Right lobe of liver (tissue), 6 donors: ENCODE measurements around the gene KCNT2. TPM values are rescaled to one million over a fixed set of nuclear protein-coding genes. Genes with fewer than 3 reads are reported as not detected.
A peak's percentile ranks its signal among the peaks of the same experiment; 100 is the strongest.

Experiments
- ATAC-seq, 4 donors: fragments of 200-7000 bp; cut with Tn5 transposase; one replicate each; pipeline ENCODE4 v1.9.1; 2020; ENCODE audit warnings: mild to moderate bottlenecking in 4 of 4, moderate library complexity in 4 of 4
- DNase-seq, 3 donors: peaks; one replicate each; pipeline ENCODE4 v3.0.0-alpha.2; 2020
- H3K27ac ChIP-seq, 3 donors: fragments of 200-600 bp; one replicate each; pipeline ENCODE4 v1.8.0; 2022
- H3K27me3 ChIP-seq, 2 donors: fragments of 200-600 bp; one replicate each; pipeline ENCODE4 v1.8.0; 2022
- H3K36me3 ChIP-seq, 4 donors: fragments of 200-600 bp; sonication (generic) in 1 of 4; one replicate each; pipeline versions ENCODE4 v1.5.1 to v1.8.0; 2017 to 2022; ENCODE audit warnings: control low read depth in 1 of 4
- H3K4me1 ChIP-seq, 4 donors: fragments of 200-600 bp; sonication (generic) in 1 of 4; one replicate each; pipeline versions ENCODE4 v1.5.1 to v1.8.0; 2017 to 2022; ENCODE audit warnings: control low read depth in 1 of 4
- H3K4me3 ChIP-seq, 3 donors: fragments of 200-600 bp; one replicate each; pipeline ENCODE4 v1.8.0; 2022
- H3K9me3 ChIP-seq, 4 donors: fragments of 200-600 bp; sonication (generic) in 1 of 4; one replicate each; pipeline versions ENCODE4 v1.5.1 to v1.8.0; 2017 to 2022; ENCODE audit warnings: control low read depth in 1 of 4
- POLR2A ChIP-seq: fragments of 450-650 bp; IDR thresholded peaks from one replicate; pipeline ENCODE4 v1.6.1; 2017; ENCODE audit warnings: antibody characterized with exemption, mild to moderate bottlenecking
- WGBS: methylation state at CpG from one replicate; pipeline ENCODE4 v1.1.6; 2018; ENCODE audit warnings: low coverage, low lambda C conversion rate; ENCODE audit not compliant: insufficient coverage; ENCODE audit errors: missing lambda C conversion rate; 5-methylcytosine and 5-hydroxymethylcytosine counted together
- intact Hi-C, 2 donors: fragments of 100-400 bp; cut with DNase I; formaldehyde crosslinking; loops; one replicate each; pipeline versions ENCODE4 v1.11.2 to v1.14.1; 2022
- total RNA-seq, 6 experiments: library from RNA; depleted of rRNA in 2 of 6; stranded (reverse); fragments of >200 nt in 2 of 6; fragmentation: NEBNext Ultra II Directional in 3 of 6; extraction: Animal tissue kit (Norgen Biotek cat#: 25700) in 3 of 6; gene quantifications; one replicate each; pipeline versions ENCODE4 v1.1.0 to v1.2.4, GENCODE V29; 2016 to 2023
- TF ChIP-seq, protein P1 (sequence below), 4 donors: fragments of 200-600 bp in 3 of 4; fragments of 450-650 bp in 1 of 4; IDR thresholded peaks; one replicate each; pipeline versions ENCODE4 v1.5.1 to v1.8.0; 2016 to 2022; ENCODE audit warnings: antibody characterized with exemption in 4 of 4, mild to moderate bottlenecking in 2 of 4
- donor health status: DM: no; HTN: yes; CAD: no.
- donor health status: DM: no; HTN: no; CAD: no.
- donor health status: DM: no; HTN: no; CAD: no.
- donor health status: DM: no; HTN: yes; CAD: no.
- donor health status: DM: no; HTN: yes; CAD: no.

The KCNT2 gene
- total RNA-seq, 6 experiments from 2014 or later, result 5.3 to 8.4 (median 7.5) TPM

DNA sequence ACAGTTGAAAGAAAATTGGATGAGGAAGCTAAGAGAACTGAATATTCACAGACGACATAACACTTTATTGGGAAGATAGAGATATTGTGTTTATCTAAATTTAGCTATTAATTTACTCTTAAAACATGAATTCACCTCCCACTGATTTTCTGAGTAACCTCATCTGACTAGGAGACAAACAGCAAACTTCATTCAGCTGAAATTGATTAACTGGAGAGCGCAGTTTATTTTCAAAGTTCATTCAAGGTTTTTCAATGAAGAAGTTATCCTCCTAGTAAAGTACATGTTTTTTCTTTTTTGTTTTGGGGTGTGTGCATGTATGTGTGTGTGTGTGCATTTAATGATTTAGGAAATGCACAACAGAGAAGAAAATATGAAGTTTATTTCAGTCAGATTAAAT lies 215.0 kb downstream of the KCNT2 start:
- WGBS, result 17% methylated on average over 2 of the region's 2 CpGs
- Histone ChIP-seq H3K9me3 (no peaks in the 10 kb centered on the region), H3K27me3 (no peaks in the 10 kb centered on the region), H3K36me3 (peaks cover 0 to 2% (median 0%) of the 10 kb centered on the region in 4 donors), H3K27ac (peak overlapping the region; percentile 20 to 68 (median 63)), H3K4me1 (peaks cover 0 to 6% (median 0%) of the 10 kb centered on the region in 4 donors), H3K4me3 (no peak overlapping the region)
- no peak for TF ChIP-seq POLR2A
- TF ChIP-seq, protein P1, sequence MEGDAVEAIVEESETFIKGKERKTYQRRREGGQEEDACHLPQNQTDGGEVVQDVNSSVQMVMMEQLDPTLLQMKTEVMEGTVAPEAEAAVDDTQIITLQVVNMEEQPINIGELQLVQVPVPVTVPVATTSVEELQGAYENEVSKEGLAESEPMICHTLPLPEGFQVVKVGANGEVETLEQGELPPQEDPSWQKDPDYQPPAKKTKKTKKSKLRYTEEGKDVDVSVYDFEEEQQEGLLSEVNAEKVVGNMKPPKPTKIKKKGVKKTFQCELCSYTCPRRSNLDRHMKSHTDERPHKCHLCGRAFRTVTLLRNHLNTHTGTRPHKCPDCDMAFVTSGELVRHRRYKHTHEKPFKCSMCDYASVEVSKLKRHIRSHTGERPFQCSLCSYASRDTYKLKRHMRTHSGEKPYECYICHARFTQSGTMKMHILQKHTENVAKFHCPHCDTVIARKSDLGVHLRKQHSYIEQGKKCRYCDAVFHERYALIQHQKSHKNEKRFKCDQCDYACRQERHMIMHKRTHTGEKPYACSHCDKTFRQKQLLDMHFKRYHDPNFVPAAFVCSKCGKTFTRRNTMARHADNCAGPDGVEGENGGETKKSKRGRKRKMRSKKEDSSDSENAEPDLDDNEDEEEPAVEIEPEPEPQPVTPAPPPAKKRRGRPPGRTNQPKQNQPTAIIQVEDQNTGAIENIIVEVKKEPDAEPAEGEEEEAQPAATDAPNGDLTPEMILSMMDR (IDR thresholded peaks at IDR 0.05), result no peak
- DNase-seq, result no peak
- intact Hi-C loops, result no loop called here
- ATAC-seq, result peak in 3 of 4 donors; percentile 63 to 82 (median 72)

GRCh38 chr1:196387766-196388165 lies 220.5 kb downstream of the KCNT2 start:
- intact Hi-C loops, result no loop called here
- H3K36me3 ChIP-seq, result no peaks in the 10 kb centered on the region
- H3K27me3 ChIP-seq, result no peaks in the 10 kb centered on the region
- 72% methylated on average over 3 of the region's 3 CpGs for WGBS
- ATAC-seq (no peak), DNase-seq (no peak)
- no peak overlapping the region for H3K4me3 ChIP-seq
- TF ChIP-seq, protein P1 (IDR thresholded peaks at IDR 0.05), result no peak
- H3K4me1 ChIP-seq, result peaks cover 0 to 2% (median 0%) of the 10 kb centered on the region in 4 donors
- no peaks in the 10 kb centered on the region for H3K9me3 ChIP-seq
- H3K27ac ChIP-seq, result no peak overlapping the region

DNA sequence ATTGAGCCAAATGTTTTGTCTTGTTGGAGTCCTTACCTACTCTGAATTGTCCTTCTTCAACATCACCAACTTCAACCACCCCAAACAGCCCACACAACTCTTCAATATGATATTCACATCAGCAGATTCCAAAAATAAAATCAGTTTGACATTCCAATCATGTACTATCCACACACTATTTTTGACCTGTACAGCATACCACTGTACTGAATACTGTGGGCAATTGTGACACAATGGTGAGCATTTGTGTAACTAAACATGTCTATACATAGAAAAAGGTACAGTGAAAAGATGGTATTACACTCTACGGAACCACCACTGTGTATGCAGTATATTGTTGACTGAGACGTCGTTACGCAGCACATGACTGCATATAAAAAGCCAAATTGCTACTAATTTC lies 223.1 kb downstream of the KCNT2 start:
- no peak for ATAC-seq
- no peak for DNase-seq
- Histone ChIP-seq H3K36me3 (no peaks in the 10 kb centered on the region), H3K27me3 (no peaks in the 10 kb centered on the region), H3K4me1 (no peaks in the 10 kb centered on the region), H3K9me3 (no peaks in the 10 kb centered on the region), H3K27ac (no peak overlapping the region), H3K4me3 (no peak overlapping the region)
- no peak for TF ChIP-seq POLR2A
- TF ChIP-seq, protein P1 (IDR thresholded peaks at IDR 0.05), result no peak
- WGBS, result 95% methylated on average over 4 of the region's 4 CpGs
- intact Hi-C loops, result no loop called here

- no peak for ATAC-seq
- intact Hi-C loops, result no loop called here
- Histone ChIP-seq H3K27ac (no peak overlapping the region), H3K4me3 (no peak overlapping the region), H3K36me3 (no peaks in the 10 kb centered on the region), H3K4me1 (no peaks in the 10 kb centered on the region), H3K27me3 (no peaks in the 10 kb centered on the region), H3K9me3 (no peaks in the 10 kb centered on the region)
- TF ChIP-seq, protein P1 (IDR thresholded peaks at IDR 0.05), result no peak
- TF ChIP-seq POLR2A, result no peak
- DNase-seq, result no peak
- 92% methylated on average over 6 of the region's 6 CpGs for WGBS
Observed at GRCh38 chr1:196382383-196382782, 225.9 kb downstream of the KCNT2 start.

- Histone ChIP-seq H3K27me3 (no peaks in the 10 kb centered on the region), H3K27ac (no peak overlapping the region), H3K4me3 (no peak overlapping the region), H3K4me1 (no peaks in the 10 kb centered on the region), H3K9me3 (no peaks in the 10 kb centered on the region), H3K36me3 (no peaks in the 10 kb centered on the region)
- no peak for ATAC-seq
- no peak for DNase-seq
- intact Hi-C loops, result no loop called here
- no peak for TF ChIP-seq POLR2A
- TF ChIP-seq, protein P1 (IDR thresholded peaks at IDR 0.05), result no peak
- WGBS, result 94% methylated on average over 4 of the region's 4 CpGs
Observed at GRCh38 chr1:196381544-196381943, 226.7 kb downstream of the KCNT2 start.
